HepG2 (cell line): ENCODE measurements around the gene ARMH1. TPM values are rescaled to one million over a fixed set of nuclear protein-coding genes. Genes with fewer than 3 reads are reported as not detected.

ENCODE experiments used
- ARID2 ChIP-seq: sonication (generic); formaldehyde crosslinking; IDR thresholded peaks from 2 replicates; pipeline ENCODE4 v1.8.1; 2022; ENCODE audit warnings: mild to moderate bottlenecking, missing genetic modification reagents, borderline replicate concordance
- EEA1 ChIP-seq: sonication (generic); formaldehyde crosslinking; IDR thresholded peaks from 2 replicates; pipeline ENCODE4 v1.5.1; 2020; ENCODE audit warnings: mild to moderate bottlenecking, missing genetic modification reagents, borderline replicate concordance
- HIVEP1 ChIP-seq: sonication (generic); formaldehyde crosslinking; IDR thresholded peaks from 2 replicates; pipeline ENCODE4 v1.4.0; 2020; ENCODE audit warnings: mild to moderate bottlenecking, missing genetic modification reagents
- HOXA9 ChIP-seq: sonication (generic); formaldehyde crosslinking; IDR thresholded peaks from 2 replicates; pipeline ENCODE4 v1.8.1; 2022; ENCODE audit warnings: missing genetic modification reagents, mild to moderate bottlenecking, moderate library complexity, borderline replicate concordance
- KAT2B ChIP-seq: fragments of 150-350 bp; IDR thresholded peaks from 2 replicates; pipeline ENCODE4 v1.6.1; 2014; ENCODE audit warnings: low read depth, low read length, borderline replicate concordance
- KLF12 ChIP-seq: sonication (generic); formaldehyde crosslinking; IDR thresholded peaks from 2 replicates; pipeline ENCODE4 v1.4.0; 2020; ENCODE audit warnings: missing genetic modification reagents, borderline replicate concordance
- KLF9 ChIP-seq: IDR thresholded peaks from 2 replicates; pipeline ENCODE4 v1.6.1; 2016; ENCODE audit warnings: low read depth
- MTA3 ChIP-seq: sonication (generic); formaldehyde crosslinking; IDR thresholded peaks from 2 replicates; pipeline ENCODE4 v1.4.0; 2020; ENCODE audit warnings: missing genetic modification reagents
- NFKB2 ChIP-seq: sonication (generic); formaldehyde crosslinking; IDR thresholded peaks from 2 replicates; pipeline ENCODE4 v1.4.0; 2020; ENCODE audit warnings: missing genetic modification reagents, borderline replicate concordance
- NR0B2 ChIP-seq: sonication (generic); formaldehyde crosslinking; IDR thresholded peaks from 2 replicates; pipeline ENCODE4 v1.4.0; 2020; ENCODE audit warnings: mild to moderate bottlenecking, missing genetic modification reagents
- NR2C2 ChIP-seq: sonication (generic); formaldehyde crosslinking; IDR thresholded peaks from 2 replicates; pipeline ENCODE4 v1.4.0; 2020; ENCODE audit warnings: missing genetic modification reagents, mild to moderate bottlenecking, moderate library complexity, borderline replicate concordance
- PTBP1 ChIP-seq: fragments of 200-400 bp; formaldehyde crosslinking; IDR thresholded peaks from 2 replicates; pipeline ENCODE4 v1.6.1; 2018; ENCODE audit warnings: low read length, low read depth; ENCODE audit not compliant: poor library complexity, severe bottlenecking
- RAD21 ChIP-seq: fragments of 450-650 bp; formaldehyde crosslinking; IDR thresholded peaks from 2 replicates; pipeline ENCODE4 v1.5.0; 2020; ENCODE audit warnings: mild to moderate bottlenecking
- SP140L ChIP-seq: sonication (generic); formaldehyde crosslinking; IDR thresholded peaks from 2 replicates; pipeline ENCODE4 v1.4.0; 2020; ENCODE audit warnings: missing genetic modification reagents, borderline replicate concordance
- TBL1XR1 ChIP-seq: fragments of 150-350 bp; IDR thresholded peaks from 2 replicates; pipeline ENCODE4 v1.6.1; 2014; ENCODE audit warnings: borderline replicate concordance, low read length; ENCODE audit not compliant: partially characterized antibody
- TCF7L2 ChIP-seq: IDR thresholded peaks from 2 replicates; pipeline ENCODE4 v1.6.1; 2011; ENCODE audit warnings: mild to moderate bottlenecking, low read depth, low read length, moderate library complexity
- THRA ChIP-seq: sonication (generic); formaldehyde crosslinking; IDR thresholded peaks from 2 replicates; pipeline ENCODE4 v1.4.0; 2020; ENCODE audit warnings: missing genetic modification reagents, borderline replicate concordance
- TRIM24 ChIP-seq: sonication (generic); formaldehyde crosslinking; IDR thresholded peaks from 2 replicates; pipeline ENCODE4 v1.8.0; 2022; ENCODE audit warnings: mild to moderate bottlenecking, missing genetic modification reagents
- U2AF2 ChIP-seq: fragments of 200-400 bp; formaldehyde crosslinking; IDR thresholded peaks from 2 replicates; pipeline ENCODE4 v1.6.1; 2017; ENCODE audit warnings: low read depth, mild to moderate bottlenecking, low read length
- YEATS2 ChIP-seq: sonication (generic); formaldehyde crosslinking; IDR thresholded peaks from 2 replicates; pipeline ENCODE4 v1.4.0; 2020; ENCODE audit warnings: missing genetic modification reagents, borderline replicate concordance
- YY1 ChIP-seq: IDR thresholded peaks from 2 replicates; pipeline ENCODE4 v1.6.1; 2011; ENCODE audit warnings: low read length, low read depth, moderate library complexity, mild to moderate bottlenecking; ENCODE audit not compliant: insufficient read depth, insufficient replicate concordance
- ZNF274 ChIP-seq: sonication (generic); formaldehyde crosslinking; IDR thresholded peaks from 2 replicates; pipeline ENCODE4 v1.5.1; 2020; ENCODE audit warnings: mild to moderate bottlenecking, missing genetic modification reagents
- ZNF3 ChIP-seq: IDR thresholded peaks from 2 replicates; pipeline ENCODE4 v1.7.0; 2017; ENCODE audit warnings: inconsistent platforms
- ZNF503 ChIP-seq: sonication (generic); formaldehyde crosslinking; IDR thresholded peaks from 2 replicates; pipeline ENCODE4 v1.4.0; 2020; ENCODE audit warnings: missing genetic modification reagents
- ZNF792 ChIP-seq: IDR thresholded peaks from 2 replicates; pipeline ENCODE4 v1.6.1; 2016
- ZNF841 ChIP-seq: sonication (generic); formaldehyde crosslinking; IDR thresholded peaks from 2 replicates; pipeline ENCODE4 v1.8.1; 2023; ENCODE audit warnings: missing genetic modification reagents, borderline replicate concordance
- polyA plus RNA-seq, 8 experiments: library from polyadenylated mRNA; depleted of rRNA in 3 of 8; stranded (reverse) in 7 of 8; unstranded in 1 of 8; fragments of >200 nt; fragmentation: Illumina TruSeq in 4 of 8; extraction: Trizol in 4 of 8; gene quantifications; 2 replicates each; pipeline versions ENCODE4 v1.2.1 to v1.2.3, GENCODE V29; 2011 to 2016; ENCODE audit warnings: low read depth in 4 of 8, missing spikeins in 1 of 8, mixed read lengths in 1 of 8; ENCODE audit not compliant: insufficient read depth in 1 of 8
- total RNA-seq, 5 experiments: library from RNA; depleted of rRNA; stranded (reverse); fragments of >200 nt; fragmentation: Illumina TruSeq; extraction: Trizol; gene quantifications; 2 replicates each; pipeline ENCODE4 v1.2.3, GENCODE V29; 2016; ENCODE audit warnings: low read depth in 1 of 5

The ARMH1 gene
- total and polyA plus RNA-seq, 2 of the 13 experiments (the other 11 are each of a cell fraction or from before 2014, with no cell fraction given) = 0.69 TPM; not detected in 1

- TF ChIP-seq ZNF503 (CRISPR knock-in tag) = peak; percentile 39; the same call in 1 of the 2 replicates
- TF ChIP-seq THRA = peak; percentile 42; the same call in 1 of the 2 replicates
- TF ChIP-seq ZNF792 (CRISPR knock-in tag) = no peak
- TF ChIP-seq ZNF274 (CRISPR knock-in tag) = peak; percentile 71
- no peak for TF ChIP-seq HIVEP1 (CRISPR knock-in tag)
- TF ChIP-seq TCF7L2 = no peak
- TF ChIP-seq NFKB2 (CRISPR knock-in tag) = peak; percentile 58; the same call in 1 of the 2 replicates
- TF ChIP-seq NR0B2 = 0 out of 2 replicates have a peak, but pooled peaks have one; percentile 18
- no peak for TF ChIP-seq KAT2B
- TF ChIP-seq KLF9 (CRISPR knock-in tag) = peak; percentile 61; the same call in 1 of the 2 replicates
- TF ChIP-seq YEATS2 = peak; percentile 85; the same call in 1 of the 2 replicates
- 0 out of 2 replicates have a peak, but pooled peaks have one; percentile 50 for TF ChIP-seq SP140L (CRISPR knock-in tag)
- peak; percentile 85; the same call in 1 of the 2 replicates for TF ChIP-seq ARID2
- TF ChIP-seq ZNF3 (CRISPR knock-in tag) = no peak
- peak; percentile 20; the same call in 1 of the 2 replicates for TF ChIP-seq HOXA9 (CRISPR knock-in tag)
- TF ChIP-seq PTBP1 = no peak
- TF ChIP-seq NR2C2 (CRISPR knock-in tag) = peak; percentile 57
- no peak for TF ChIP-seq ZNF841 (CRISPR knock-in tag)
- TF ChIP-seq RAD21 (CRISPR knock-in tag) = no peak
- TF ChIP-seq EEA1 (CRISPR knock-in tag) = no peak
- no peak for TF ChIP-seq TBL1XR1
- TF ChIP-seq U2AF2 = no peak
- no peak for TF ChIP-seq TRIM24 (CRISPR knock-in tag)
- peak; percentile 69 for TF ChIP-seq YY1
- TF ChIP-seq MTA3 (CRISPR knock-in tag) = no peak
- peak; percentile 88 for TF ChIP-seq KLF12 (CRISPR knock-in tag)
These were observed 65.0 kb downstream of the ARMH1 start, which contains the start of gene KIF2C (continued) for GRCh38 chr1:44739307-44740178.
